ENCODE measurements around the gene CABLES1.

Gene CABLES1

DNA sequence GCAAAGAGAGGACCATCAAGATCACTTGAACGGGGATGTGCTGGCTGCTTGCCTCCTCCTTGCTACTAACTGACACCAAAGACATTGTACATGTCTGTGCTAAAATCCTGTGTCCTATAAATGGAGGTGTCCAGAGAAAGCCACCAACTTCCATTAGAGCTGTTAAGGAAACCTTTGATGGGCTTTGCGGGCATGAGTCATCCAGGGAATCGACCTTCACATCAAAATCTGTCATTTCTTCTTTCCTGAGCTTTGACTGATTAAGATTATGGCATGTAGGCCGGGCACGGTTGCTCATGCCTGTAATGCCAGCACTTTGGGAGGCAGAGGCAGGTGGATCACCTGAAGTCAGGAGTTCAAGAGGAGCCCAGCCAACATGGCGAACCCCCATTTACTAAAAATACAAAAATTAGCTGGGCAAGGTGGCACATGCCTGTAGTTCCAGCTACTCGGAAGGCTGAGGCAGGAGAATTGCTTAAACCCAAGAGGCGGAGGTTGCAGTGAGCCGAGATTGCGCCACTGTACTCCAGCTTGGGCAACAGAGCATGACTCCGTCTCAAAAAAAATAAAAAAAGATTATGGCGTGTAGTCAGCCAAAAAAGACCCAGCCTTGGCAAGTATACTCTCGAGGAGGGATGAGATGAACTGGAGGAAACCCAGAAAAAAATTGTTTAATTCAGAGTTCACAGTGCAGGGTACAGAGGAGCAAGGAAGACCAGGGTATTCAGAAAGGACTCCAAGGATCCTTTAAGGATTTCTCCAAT lies 115.8 kb downstream of the CABLES1 start:
- Mint-ChIP-seq H3K27me3 (no peaks in the 10 kb centered on the region), H3K4me1 (ENCODE audit: low read depth) (no peaks in the 10 kb centered on the region), H3K36me3 (peaks cover 4% of the 10 kb centered on the region), H3K4me3 (no peak overlapping the region), H3K9me3 (ENCODE audit: low read depth) (no peaks in the 10 kb centered on the region), H3K27ac (no peak overlapping the region)

DNA sequence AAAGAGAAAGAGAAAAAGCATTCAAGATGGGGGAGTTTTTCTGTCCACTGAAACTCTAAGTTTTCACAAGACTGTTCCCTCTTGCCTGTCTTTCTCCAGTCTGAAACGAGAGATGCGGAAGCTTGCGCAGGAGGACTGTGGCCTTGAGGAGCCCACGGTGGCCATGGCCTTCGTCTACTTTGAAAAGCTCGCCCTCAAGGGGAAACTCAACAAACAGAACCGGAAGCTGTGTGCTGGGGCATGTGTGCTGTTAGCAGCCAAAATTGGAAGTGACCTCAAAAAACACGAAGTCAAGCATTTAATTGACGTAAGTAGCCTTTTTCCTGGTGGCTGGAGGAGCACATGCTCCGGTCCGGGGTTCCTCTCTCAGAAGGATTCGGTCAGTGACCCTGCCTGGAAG lies 118.3 kb downstream of the CABLES1 start:
- no peak overlapping the region for H3K4me3 Mint-ChIP-seq
- H3K4me1 Mint-ChIP-seq (ENCODE audit: low read depth), result peaks cover 9% of the 10 kb centered on the region
- peaks cover 7% of the 10 kb centered on the region for H3K36me3 Mint-ChIP-seq
- no peak overlapping the region for H3K27ac Mint-ChIP-seq
- H3K27me3 Mint-ChIP-seq, result no peaks in the 10 kb centered on the region
- no peaks in the 10 kb centered on the region for H3K9me3 Mint-ChIP-seq (ENCODE audit: low read depth)

DNA sequence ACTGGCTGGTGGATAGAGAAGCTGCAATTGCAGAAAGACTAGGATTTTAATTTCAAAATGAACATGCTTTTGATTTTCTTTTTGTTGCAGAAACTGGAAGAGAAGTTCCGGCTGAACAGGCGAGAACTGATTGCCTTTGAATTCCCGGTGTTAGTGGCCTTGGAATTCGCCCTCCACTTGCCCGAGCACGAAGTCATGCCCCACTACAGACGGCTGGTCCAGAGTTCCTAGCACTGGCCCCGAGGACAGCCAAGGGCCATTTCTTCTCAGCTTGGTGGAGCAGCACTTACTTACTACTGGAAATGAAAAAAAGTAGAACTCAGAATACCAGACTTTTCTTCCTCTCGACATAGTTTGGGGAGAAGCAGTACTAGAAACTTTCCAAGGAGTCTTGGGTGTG lies 121.9 kb downstream of the CABLES1 start:
- Mint-ChIP-seq H3K36me3 (peaks cover 7% of the 10 kb centered on the region), H3K9me3 (ENCODE audit: low read depth) (no peaks in the 10 kb centered on the region), H3K27ac (no peak overlapping the region), H3K4me3 (no peak overlapping the region), H3K4me1 (ENCODE audit: low read depth) (peaks cover 33% of the 10 kb centered on the region), H3K27me3 (no peaks in the 10 kb centered on the region)

DNA sequence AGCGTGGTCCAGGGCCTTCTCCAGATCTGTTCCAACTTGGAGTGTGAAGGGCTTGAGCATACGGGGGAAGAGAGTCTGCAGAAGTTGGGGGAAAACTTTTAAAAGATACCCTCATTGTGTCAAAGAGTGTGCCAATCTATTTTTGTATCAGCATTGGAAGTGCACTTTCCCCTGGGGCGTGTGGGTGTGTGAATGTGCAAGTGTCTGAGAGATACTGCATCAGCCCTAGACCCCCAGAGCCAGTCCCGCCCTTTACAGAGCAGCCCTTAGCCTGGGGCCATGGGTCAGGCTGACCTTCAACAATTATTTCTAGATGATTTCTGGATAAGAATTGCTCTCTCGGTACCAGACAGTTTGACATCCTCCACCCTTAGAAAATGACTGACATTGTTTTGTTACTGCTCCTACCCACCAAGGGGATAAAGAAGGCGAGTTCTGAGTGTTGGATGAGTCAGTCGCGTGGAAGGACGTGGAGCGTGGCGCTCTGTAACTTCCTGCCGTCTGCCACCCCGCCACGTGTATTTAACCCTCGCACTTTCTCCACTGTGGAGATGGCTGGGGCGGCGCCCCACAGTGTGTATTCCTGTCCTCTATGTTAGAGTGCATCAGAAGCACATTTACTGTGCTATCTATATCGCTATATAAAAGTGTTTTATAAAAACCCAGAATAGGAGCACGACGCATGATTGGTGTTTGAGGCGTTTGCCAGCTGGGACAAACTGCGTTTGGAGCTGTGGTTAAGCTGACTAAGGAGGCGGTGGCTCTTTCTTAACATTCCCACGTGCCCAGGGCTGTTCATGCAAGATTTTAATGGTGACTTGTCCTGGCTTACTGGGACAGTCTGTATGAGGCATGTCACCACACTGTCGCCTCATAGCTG lies 122.6 kb downstream of the CABLES1 start:
- Mint-ChIP-seq H3K27ac (no peak overlapping the region), H3K9me3 (ENCODE audit: low read depth) (no peaks in the 10 kb centered on the region), H3K27me3 (no peaks in the 10 kb centered on the region), H3K4me1 (ENCODE audit: low read depth) (peaks cover 33% of the 10 kb centered on the region), H3K4me3 (peak overlapping the region; percentile 37), H3K36me3 (peaks cover 7% of the 10 kb centered on the region)

DNA sequence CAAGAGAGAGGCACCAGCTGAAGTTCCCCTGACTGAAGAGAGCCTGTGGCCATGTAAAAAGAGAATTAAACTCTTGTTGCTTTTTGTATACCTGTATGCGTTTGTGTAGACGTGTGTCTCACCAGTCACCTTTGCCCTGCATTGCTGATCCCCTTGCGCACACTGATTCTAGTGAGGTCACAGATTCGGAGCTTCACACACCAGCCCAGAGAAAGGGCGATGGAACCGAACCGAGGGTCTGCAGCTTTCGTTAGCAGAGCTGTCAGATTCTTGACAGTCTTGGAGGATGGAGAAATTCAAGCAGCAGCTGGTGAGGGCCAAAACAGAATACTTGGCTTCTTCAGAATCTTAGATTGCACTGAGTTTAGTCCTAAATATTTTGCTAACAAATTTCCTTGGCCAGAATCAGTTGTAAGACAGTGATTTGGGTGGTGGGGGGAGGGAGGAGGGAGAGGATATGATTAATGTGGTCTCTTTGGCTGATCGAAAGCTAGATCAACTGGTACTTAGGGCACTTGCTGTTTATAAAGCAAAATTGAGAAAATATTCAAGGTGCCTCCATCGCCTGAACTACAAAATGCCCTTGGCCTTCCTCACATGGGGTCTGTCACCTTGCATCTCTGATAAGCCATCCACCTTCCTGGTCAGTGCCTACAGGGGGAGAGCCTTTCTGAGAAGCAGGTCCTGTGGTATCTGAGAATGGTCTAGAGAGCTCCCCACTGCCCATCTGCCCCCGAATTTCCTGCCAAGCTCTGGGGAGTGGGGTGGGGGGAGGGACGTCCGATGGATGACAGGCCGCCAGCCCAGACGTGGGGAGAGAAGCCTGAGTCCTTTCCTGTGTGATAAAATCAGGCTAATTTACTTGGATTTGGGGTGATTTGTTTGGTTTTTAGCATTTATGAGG lies 123.5 kb downstream of the CABLES1 start:
- no peaks in the 10 kb centered on the region for H3K27me3 Mint-ChIP-seq
- H3K27ac Mint-ChIP-seq, result no peak overlapping the region
- peak overlapping the region; percentile 76 for H3K4me3 Mint-ChIP-seq
- no peaks in the 10 kb centered on the region for H3K9me3 Mint-ChIP-seq (ENCODE audit: low read depth)
- peaks cover 7% of the 10 kb centered on the region for H3K36me3 Mint-ChIP-seq
- H3K4me1 Mint-ChIP-seq (ENCODE audit: low read depth), result peaks cover 33% of the 10 kb centered on the region

DNA sequence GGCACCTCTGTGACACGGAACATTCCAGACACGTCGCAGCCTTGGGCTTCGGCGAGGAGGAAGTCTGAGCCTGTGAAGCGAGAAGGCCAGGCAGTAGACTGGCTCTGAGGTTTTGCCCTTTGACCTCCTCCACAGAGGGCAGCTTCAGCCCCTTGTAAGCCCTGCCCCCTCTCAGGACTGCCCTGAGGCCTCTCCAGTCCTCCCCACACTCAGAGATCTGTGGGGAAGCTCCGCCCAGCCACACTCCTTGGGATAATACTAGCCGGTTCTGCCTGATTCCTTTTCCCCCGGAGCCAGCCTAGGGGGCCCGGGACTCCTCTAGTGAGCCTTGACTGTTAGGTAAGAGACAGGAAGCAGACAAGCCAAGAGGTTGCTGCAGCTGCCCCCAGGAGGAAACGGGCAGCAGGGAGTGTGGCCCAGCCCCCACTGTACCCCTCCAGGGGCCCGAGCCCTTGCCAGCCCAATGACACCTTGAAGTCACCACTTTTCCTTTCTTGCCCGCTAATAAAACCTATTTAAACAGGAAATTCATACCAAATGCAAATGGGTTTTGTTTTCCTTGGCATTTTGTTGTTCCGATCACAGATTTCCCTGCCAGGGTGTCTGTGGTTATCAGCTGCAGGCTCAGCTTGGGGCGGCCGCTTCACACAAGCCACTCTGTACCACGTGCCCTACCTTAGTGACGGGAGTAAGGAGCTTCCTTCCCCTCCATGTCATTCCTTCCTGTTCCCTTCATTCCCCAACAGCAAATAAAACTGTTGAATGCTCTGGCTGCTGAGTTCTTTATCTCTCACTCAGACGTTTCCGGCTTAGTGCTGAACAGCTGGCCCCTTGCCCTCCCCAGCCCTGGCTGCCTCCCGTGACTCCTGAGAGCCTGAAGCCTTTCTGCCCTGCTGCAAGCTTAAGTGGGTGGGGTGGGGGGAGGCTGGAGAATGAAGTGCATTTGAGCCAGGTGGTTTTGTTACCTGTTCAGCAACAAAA lies 124.7 kb downstream of the CABLES1 start:
- H3K36me3 Mint-ChIP-seq, result peaks cover 6% of the 10 kb centered on the region
- H3K27ac Mint-ChIP-seq, result peak overlapping the region; percentile 64
- H3K4me3 Mint-ChIP-seq, result peak overlapping the region; percentile 76

DNA sequence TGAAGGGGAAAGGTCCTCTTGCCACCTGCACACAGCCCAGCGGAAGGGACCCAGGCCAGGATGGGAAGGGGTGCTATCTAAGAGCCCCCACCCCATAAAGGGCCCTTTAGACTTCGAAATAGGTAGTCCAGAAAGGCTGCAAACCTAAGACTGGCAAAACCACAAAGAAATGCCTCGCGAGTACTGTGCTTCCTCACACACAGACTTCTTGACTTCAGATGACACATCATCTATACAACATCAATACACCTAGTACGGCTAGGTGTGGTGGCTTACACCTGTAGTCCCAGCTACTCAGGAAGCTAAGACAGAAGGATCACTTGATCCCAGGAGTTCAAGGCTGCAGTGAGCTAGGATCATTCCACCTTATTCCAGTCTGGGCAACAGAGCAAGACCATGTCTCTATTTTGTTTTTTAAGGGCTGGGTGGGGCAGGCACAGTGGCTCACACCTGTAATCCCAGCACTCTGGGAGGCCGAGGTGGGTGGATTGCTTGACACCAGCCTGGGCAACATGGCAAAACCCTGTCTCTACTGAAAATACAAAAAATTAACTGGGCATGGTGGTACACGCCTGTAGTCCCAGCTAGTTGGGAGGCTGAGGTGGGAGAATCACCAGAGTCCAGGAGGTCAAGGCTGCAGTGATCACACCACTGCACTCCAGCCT lies 125.8 kb downstream of the CABLES1 start:
- H3K4me1 Mint-ChIP-seq (ENCODE audit: low read depth), result peaks cover 33% of the 10 kb centered on the region
- H3K4me3 Mint-ChIP-seq, result no peak overlapping the region
- H3K27me3 Mint-ChIP-seq, result no peaks in the 10 kb centered on the region
- H3K36me3 Mint-ChIP-seq, result peaks cover 3% of the 10 kb centered on the region
- H3K27ac Mint-ChIP-seq, result no peak overlapping the region
- H3K9me3 Mint-ChIP-seq (ENCODE audit: low read depth), result no peaks in the 10 kb centered on the region

More for the DNA sequence above, 124.7 kb downstream of the CABLES1 start:
- Mint-ChIP-seq H3K27me3 (no peaks in the 10 kb centered on the region), H3K4me1 (ENCODE audit: low read depth) (peaks cover 33% of the 10 kb centered on the region), H3K9me3 (ENCODE audit: low read depth) (no peaks in the 10 kb centered on the region)

DNA sequence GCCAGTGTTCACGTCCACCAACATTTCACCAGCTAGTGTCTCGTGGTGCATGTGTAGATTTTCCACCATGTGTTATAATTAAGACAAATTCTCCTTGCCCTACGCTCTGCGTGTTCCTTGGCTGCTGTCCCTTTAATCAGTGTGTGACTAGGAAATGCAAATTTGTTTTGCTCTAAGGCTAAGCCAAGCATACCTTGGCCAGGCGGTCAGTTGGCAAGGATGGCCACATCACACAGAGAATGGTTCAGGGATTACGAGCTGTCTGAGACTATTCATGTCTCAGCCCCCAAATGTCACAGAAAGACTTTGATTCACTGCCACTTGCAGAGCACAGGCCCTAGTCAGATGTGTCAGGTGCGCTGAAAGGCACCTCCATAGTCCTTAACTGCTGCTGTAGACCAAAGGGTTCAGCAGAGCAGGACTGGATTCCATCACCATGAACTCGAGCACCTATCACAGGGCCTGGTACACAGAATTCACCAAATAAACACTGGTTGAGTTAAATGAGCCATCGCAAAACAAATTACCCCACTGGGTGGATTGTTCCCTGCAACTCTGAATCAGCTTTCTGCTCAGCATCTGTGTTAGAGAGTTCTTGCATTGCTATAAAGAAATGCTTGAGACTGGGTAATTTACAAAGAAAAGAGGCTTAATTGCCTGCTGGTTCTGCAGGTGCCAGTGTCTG lies 128.4 kb downstream of the CABLES1 start:
- no peak overlapping the region for H3K27ac Mint-ChIP-seq
- no peaks in the 10 kb centered on the region for H3K36me3 Mint-ChIP-seq
- H3K4me1 Mint-ChIP-seq (ENCODE audit: low read depth), result peaks cover 35% of the 10 kb centered on the region
- H3K27me3 Mint-ChIP-seq, result no peaks in the 10 kb centered on the region
- H3K9me3 Mint-ChIP-seq (ENCODE audit: low read depth), result peaks cover 5% of the 10 kb centered on the region
- H3K4me3 Mint-ChIP-seq, result no peak overlapping the region

DNA sequence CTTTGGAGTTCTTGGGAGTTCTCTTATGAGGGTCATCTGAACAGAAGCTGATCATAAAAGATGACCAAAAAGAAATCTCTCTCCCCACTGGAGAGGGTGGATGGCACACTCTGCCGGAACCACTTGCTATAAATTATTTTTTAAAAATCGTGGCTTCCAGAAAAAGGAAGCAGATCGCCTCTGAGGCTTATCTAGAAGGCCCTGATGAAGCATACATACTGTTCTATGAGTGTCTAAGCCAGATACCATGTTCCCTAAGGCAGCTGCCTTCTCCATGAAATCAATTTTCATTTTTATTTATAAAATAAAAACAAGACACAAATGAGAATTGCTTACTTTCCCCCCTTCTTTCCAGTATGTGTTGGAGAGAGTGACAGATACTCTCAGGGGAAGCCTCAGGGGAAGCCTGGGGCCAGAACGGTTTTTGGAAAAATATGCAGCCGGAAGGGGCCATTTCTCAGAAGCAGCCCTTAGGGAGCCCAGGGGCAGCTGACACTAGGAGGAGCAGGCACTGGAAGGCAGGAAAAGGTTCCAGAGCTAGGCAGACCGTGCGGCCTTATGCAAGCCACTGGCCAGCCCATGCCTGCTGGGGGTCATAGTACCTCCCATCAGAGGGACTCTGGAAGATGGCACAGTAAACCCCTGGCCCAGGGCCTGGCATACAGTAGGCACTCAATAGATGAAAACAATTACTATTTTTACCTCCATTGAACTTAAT lies 130.6 kb downstream of the CABLES1 start:
- no peak overlapping the region for H3K4me3 Mint-ChIP-seq
- H3K27ac Mint-ChIP-seq, result no peak overlapping the region

DNA sequence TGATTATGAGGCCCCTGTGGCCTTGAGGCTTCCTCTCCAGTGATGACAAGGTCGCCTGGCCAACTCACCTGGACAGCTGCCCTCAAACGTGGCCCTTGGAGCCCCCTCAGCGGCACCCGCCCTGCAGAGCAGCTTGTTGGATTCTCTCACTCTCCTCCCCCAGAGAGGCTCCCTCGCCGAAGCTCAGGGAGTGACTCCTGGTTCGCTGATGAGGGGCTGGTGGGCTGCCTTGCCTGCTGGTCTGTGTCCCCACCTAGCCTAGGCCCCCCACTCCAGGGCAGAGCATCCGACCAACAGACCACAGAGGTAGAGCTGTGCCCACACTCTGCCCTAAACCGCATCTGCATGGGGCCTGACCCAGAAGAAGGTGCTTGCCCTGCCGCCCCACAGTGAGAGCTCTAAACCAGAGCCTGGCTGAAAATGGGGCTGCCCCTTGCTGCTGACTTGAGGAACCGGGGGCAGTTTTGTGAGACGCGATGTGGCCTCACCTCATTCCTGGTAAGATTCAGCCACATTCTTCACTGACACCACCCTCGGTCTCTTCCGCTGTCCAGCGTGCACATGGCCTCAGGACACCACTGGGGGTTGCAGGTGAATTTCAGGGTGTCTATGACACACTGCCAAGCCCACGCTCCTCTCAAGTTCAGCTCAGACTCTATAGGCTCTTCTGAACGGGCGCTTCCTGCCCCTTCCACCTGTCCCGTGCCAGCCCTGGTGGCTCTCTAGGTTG lies 131.6 kb downstream of the CABLES1 start:
- Mint-ChIP-seq H3K9me3 (ENCODE audit: low read depth) (peaks cover 11% of the 10 kb centered on the region), H3K4me3 (no peak overlapping the region), H3K36me3 (peaks cover 16% of the 10 kb centered on the region), H3K27me3 (no peaks in the 10 kb centered on the region), H3K4me1 (ENCODE audit: low read depth) (peaks cover 19% of the 10 kb centered on the region), H3K27ac (no peak overlapping the region)

More for the DNA sequence above, 130.6 kb downstream of the CABLES1 start:
- Mint-ChIP-seq H3K36me3 (peaks cover 11% of the 10 kb centered on the region), H3K9me3 (ENCODE audit: low read depth) (peaks cover 11% of the 10 kb centered on the region), H3K4me1 (ENCODE audit: low read depth) (peaks cover 21% of the 10 kb centered on the region), H3K27me3 (no peaks in the 10 kb centered on the region)

DNA sequence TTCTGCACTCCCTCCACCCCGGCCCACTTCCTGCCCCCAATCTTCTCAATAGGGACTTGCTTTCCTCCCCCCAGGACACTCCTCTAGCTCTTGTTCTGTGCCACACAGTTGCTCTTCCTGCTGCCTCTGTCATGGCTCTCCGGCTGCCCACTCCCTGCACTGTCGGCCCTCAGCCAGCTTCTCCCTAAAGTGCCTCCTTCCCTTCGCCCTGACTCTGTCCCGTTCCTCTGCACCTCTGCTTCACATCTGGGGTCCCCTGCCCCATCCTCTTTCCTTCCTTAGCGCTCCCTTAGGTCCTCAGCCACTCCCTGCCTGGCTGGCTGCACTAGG lies 132.1 kb downstream of the CABLES1 start:
- no peaks in the 10 kb centered on the region for H3K27me3 Mint-ChIP-seq
- no peak overlapping the region for H3K4me3 Mint-ChIP-seq
- H3K36me3 Mint-ChIP-seq, result peaks cover 17% of the 10 kb centered on the region
- H3K9me3 Mint-ChIP-seq (ENCODE audit: low read depth), result peaks cover 11% of the 10 kb centered on the region
- no peak overlapping the region for H3K27ac Mint-ChIP-seq
- H3K4me1 Mint-ChIP-seq (ENCODE audit: low read depth), result peaks cover 19% of the 10 kb centered on the region

DNA sequence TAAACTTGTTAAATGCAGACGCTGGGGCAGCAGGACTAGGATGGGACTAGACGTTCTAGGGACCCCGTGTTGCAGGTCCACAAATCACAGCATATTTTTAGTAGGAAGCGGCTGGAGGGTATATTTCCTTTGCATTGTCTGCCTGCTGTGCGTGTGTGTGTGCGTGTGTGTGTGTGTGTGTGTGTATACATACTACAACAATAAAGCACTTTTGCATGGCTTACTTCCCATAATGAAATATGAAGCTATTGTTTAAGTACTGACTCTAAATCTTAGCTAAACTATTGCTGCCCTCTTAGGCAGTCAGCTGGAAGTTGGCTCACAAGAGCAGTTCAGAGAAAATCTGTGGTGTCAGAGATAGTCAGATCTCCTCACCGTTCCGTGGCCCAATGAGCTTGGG lies 133.4 kb downstream of the CABLES1 start:
- Mint-ChIP-seq H3K27ac (no peak overlapping the region), H3K27me3 (no peaks in the 10 kb centered on the region), H3K4me3 (no peak overlapping the region), H3K4me1 (ENCODE audit: low read depth) (peaks cover 19% of the 10 kb centered on the region), H3K9me3 (ENCODE audit: low read depth) (peaks cover 11% of the 10 kb centered on the region), H3K36me3 (peaks cover 20% of the 10 kb centered on the region)
